WTC11 (cell line): ENCODE data around the gene USP47. TPM values are rescaled to one million over a fixed set of nuclear protein-coding genes. Genes with fewer than 3 reads are reported as not detected.

Experiments used
- ATAC-seq: fragments of 200-7000 bp; cut with Tn5 transposase; 2 replicates; pipeline ENCODE4 v1.10.0; 2021; ENCODE audit warnings: mild to moderate bottlenecking, moderate library complexity
- CTCF ChIA-PET: fragments of 300-600 bp; sonication (Branson Sonifier 250); formaldehyde crosslinking; loops from one replicate; lab custom pipeline; 2021; ENCODE audit warnings: antibody characterized with exemption; lab: Charles Lee
- POLR2A ChIA-PET: fragments of 350-600 bp; sonication (Branson Sonifier 250); formaldehyde crosslinking; loops from one replicate; lab custom pipeline; 2021; ENCODE audit warnings: antibody characterized with exemption; lab: Charles Lee
- DNase-seq: peaks from one replicate; pipeline ENCODE4 v3.0.0; 2021; ENCODE audit warnings: low spot score
- H3K27ac Mint-ChIP-seq: 2 replicates; pipeline ENCODE4 v1.8.0; 2021; ENCODE audit warnings: mixed read lengths
- H3K27me3 Mint-ChIP-seq: 2 replicates; pipeline ENCODE4 v1.8.0; 2021; ENCODE audit warnings: low read depth, mild to moderate bottlenecking, moderate library complexity, mixed read lengths
- H3K36me3 Mint-ChIP-seq: 2 replicates; pipeline ENCODE4 v1.8.0; 2021; ENCODE audit warnings: mixed read lengths
- H3K4me1 Mint-ChIP-seq: 2 replicates; pipeline ENCODE4 v1.8.0; 2022; ENCODE audit warnings: mixed read lengths
- H3K4me3 Mint-ChIP-seq: 2 replicates; pipeline ENCODE4 v1.8.0; 2021; ENCODE audit warnings: mild to moderate bottlenecking, moderate library complexity, mixed read lengths
- H3K9me3 Mint-ChIP-seq: 2 replicates; pipeline ENCODE4 v1.8.0; 2021; ENCODE audit warnings: mixed read lengths
- AR ChIP-seq: fragments of 250-450 bp; sonication (Bioruptor Pico); IDR thresholded peaks from 2 replicates; pipeline ENCODE4 v1.9.0; 2021; ENCODE audit warnings: mild to moderate bottlenecking
- ATF2 ChIP-seq: sonication (generic); formaldehyde crosslinking; IDR thresholded peaks from 2 replicates; pipeline ENCODE4 v1.8.1; 2022; ENCODE audit warnings: low read depth, missing genetic modification reagents, borderline replicate concordance
- FOXK1 ChIP-seq: sonication (generic); formaldehyde crosslinking; IDR thresholded peaks from 2 replicates; pipeline ENCODE4 v1.8.0; 2022; ENCODE audit warnings: mild to moderate bottlenecking, moderate library complexity, missing genetic modification reagents
- FOXP1 ChIP-seq: sonication (generic); formaldehyde crosslinking; IDR thresholded peaks from 2 replicates; pipeline ENCODE4 v1.8.0; 2022; ENCODE audit warnings: missing genetic modification reagents, mild to moderate bottlenecking, moderate library complexity, borderline replicate concordance
- IRF2 ChIP-seq: sonication (generic); formaldehyde crosslinking; IDR thresholded peaks from 2 replicates; pipeline ENCODE4 v1.8.0; 2022; ENCODE audit warnings: low read depth, missing genetic modification reagents, borderline replicate concordance
- NR2C2 ChIP-seq: sonication (generic); formaldehyde crosslinking; IDR thresholded peaks from 2 replicates; pipeline ENCODE4 v1.8.0; 2022; ENCODE audit warnings: mild to moderate bottlenecking, missing genetic modification reagents
- OVOL2 ChIP-seq: fragments of 250-450 bp; sonication (Bioruptor Pico); IDR thresholded peaks from 2 replicates; pipeline ENCODE4 v1.9.0; 2021; ENCODE audit warnings: mild to moderate bottlenecking, borderline replicate concordance
- ZNF138 ChIP-seq: sonication (generic); formaldehyde crosslinking; conservative IDR thresholded peaks from 2 replicates; pipeline ENCODE4 v1.8.1; 2022; ENCODE audit warnings: mild to moderate bottlenecking, moderate library complexity, missing genetic modification reagents
- ZNF263 ChIP-seq: sonication (generic); formaldehyde crosslinking; IDR thresholded peaks from 2 replicates; pipeline ENCODE4 v1.8.1; 2022; ENCODE audit warnings: low read depth, mild to moderate bottlenecking, moderate library complexity, missing genetic modification reagents
- total RNA-seq: library from RNA; stranded (reverse); gene quantifications from 3 replicates; pipeline ENCODE4 v1.2.3, GENCODE V29; 2021
- TF ChIP-seq, protein P1 (sequence below): fragments of 250-450 bp; sonication (Bioruptor Pico); IDR thresholded peaks from 2 replicates; pipeline ENCODE4 v1.9.0; 2021; ENCODE audit warnings: moderate library complexity, mild to moderate bottlenecking, inconsistent platforms, borderline replicate concordance
- TF ChIP-seq, protein P2 (sequence below): sonication (generic); formaldehyde crosslinking; IDR thresholded peaks from 2 replicates; pipeline ENCODE4 v1.8.1; 2023; ENCODE audit warnings: mild to moderate bottlenecking, moderate library complexity, missing genetic modification reagents
- TF ChIP-seq, protein P3 (sequence below): sonication (generic); formaldehyde crosslinking; IDR thresholded peaks from 2 replicates; pipeline ENCODE4 v1.8.0; 2023; ENCODE audit warnings: mild to moderate bottlenecking, missing genetic modification reagents

USP47 gene
- total RNA-seq, 1 experiment from 2014 or later: 19.7 TPM

GRCh38 chr11:11987503-11988022 lies 145.8 kb downstream of the USP47 start:
- peaks cover 27% of the 10 kb centered on the region for H3K4me1 Mint-ChIP-seq
- no peak for DNase-seq
- ChIA-PET POLR2A (no interaction called here), CTCF (interaction anchor here (1.2 kb wide), 1 partner anchor 57 kb away, joined by 7 read pairs; no protein-coding TSS in a partner anchor)
- TF ChIP-seq, protein P1, sequence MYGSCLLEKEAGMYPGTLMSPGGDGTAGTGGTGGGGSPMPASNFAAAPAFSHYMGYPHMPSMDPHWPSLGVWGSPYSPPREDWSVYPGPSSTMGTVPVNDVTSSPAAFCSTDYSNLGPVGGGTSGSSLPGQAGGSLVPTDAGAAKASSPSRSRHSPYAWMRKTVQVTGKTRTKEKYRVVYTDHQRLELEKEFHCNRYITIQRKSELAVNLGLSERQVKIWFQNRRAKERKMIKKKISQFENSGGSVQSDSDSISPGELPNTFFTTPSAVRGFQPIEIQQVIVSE: no peak
- 0 out of 2 replicates have a peak, but pooled peaks have one; percentile 29 for TF ChIP-seq FOXK1 (CRISPR knock-in tag)
- no peak overlapping the region for H3K27ac Mint-ChIP-seq
- no peaks in the 10 kb centered on the region for H3K27me3 Mint-ChIP-seq
- no peak overlapping the region for H3K4me3 Mint-ChIP-seq
- H3K36me3 Mint-ChIP-seq: peaks cover 10% of the 10 kb centered on the region
- no peak for ATAC-seq
- peaks cover 8% of the 10 kb centered on the region for H3K9me3 Mint-ChIP-seq

- Mint-ChIP-seq H3K4me1 (peaks cover 27% of the 10 kb centered on the region), H3K36me3 (peaks cover 10% of the 10 kb centered on the region), H3K27me3 (no peaks in the 10 kb centered on the region), H3K27ac (no peak overlapping the region), H3K4me3 (no peak overlapping the region), H3K9me3 (peaks cover 8% of the 10 kb centered on the region)
- DNase-seq: no peak
- no peak for TF ChIP-seq IRF2 (CRISPR knock-in tag)
- TF ChIP-seq, protein P2, sequence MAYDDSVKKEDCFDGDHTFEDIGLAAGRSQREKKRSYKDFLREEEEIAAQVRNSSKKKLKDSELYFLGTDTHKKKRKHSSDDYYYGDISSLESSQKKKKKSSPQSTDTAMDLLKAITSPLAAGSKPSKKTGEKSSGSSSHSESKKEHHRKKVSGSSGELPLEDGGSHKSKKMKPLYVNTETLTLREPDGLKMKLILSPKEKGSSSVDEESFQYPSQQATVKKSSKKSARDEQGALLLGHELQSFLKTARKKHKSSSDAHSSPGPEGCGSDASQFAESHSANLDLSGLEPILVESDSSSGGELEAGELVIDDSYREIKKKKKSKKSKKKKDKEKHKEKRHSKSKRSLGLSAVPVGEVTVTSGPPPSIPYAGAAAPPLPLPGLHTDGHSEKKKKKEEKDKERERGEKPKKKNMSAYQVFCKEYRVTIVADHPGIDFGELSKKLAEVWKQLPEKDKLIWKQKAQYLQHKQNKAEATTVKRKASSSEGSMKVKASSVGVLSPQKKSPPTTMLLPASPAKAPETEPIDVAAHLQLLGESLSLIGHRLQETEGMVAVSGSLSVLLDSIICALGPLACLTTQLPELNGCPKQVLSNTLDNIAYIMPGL (CRISPR knock-in tag): no peak
- no peak for TF ChIP-seq ATF2 (CRISPR knock-in tag)
- ChIA-PET CTCF (interaction anchor here (0.5 to 1.2 kb wide), 4 partner anchors 12 to 164 kb away, joined by 3 to 7 read pairs (median 3); no protein-coding TSS in a partner anchor), POLR2A (no interaction called here)
- no peak for ATAC-seq
These were observed 146.4 kb downstream of the USP47 start for GRCh38 chr11:11988099-11988651.

- H3K27ac Mint-ChIP-seq: no peak overlapping the region
- no peak overlapping the region for H3K4me3 Mint-ChIP-seq
- peaks cover 27% of the 10 kb centered on the region for H3K4me1 Mint-ChIP-seq
- no peaks in the 10 kb centered on the region for H3K27me3 Mint-ChIP-seq
- H3K9me3 Mint-ChIP-seq: peaks cover 8% of the 10 kb centered on the region
- POLR2A ChIA-PET: no interaction called here
- DNase-seq (no peak), ATAC-seq (peak; percentile 32; the same call in 1 of the 2 replicates)
- CTCF ChIA-PET: interaction anchor here (0.5 to 1.2 kb wide), 4 partner anchors 11 to 163 kb away, joined by 3 to 7 read pairs (median 3); no protein-coding TSS in a partner anchor
- no peak for TF ChIP-seq FOXP1 (CRISPR knock-in tag)
- no peak for TF ChIP-seq ZNF138 (CRISPR knock-in tag)
- TF ChIP-seq, protein P3, sequence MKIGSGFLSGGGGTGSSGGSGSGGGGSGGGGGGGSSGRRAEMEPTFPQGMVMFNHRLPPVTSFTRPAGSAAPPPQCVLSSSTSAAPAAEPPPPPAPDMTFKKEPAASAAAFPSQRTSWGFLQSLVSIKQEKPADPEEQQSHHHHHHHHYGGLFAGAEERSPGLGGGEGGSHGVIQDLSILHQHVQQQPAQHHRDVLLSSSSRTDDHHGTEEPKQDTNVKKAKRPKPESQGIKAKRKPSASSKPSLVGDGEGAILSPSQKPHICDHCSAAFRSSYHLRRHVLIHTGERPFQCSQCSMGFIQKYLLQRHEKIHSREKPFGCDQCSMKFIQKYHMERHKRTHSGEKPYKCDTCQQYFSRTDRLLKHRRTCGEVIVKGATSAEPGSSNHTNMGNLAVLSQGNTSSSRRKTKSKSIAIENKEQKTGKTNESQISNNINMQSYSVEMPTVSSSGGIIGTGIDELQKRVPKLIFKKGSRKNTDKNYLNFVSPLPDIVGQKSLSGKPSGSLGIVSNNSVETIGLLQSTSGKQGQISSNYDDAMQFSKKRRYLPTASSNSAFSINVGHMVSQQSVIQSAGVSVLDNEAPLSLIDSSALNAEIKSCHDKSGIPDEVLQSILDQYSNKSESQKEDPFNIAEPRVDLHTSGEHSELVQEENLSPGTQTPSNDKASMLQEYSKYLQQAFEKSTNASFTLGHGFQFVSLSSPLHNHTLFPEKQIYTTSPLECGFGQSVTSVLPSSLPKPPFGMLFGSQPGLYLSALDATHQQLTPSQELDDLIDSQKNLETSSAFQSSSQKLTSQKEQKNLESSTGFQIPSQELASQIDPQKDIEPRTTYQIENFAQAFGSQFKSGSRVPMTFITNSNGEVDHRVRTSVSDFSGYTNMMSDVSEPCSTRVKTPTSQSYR: no peak
- TF ChIP-seq OVOL2 (CRISPR knock-in tag): no peak
- TF ChIP-seq AR (CRISPR knock-in tag): no peak
- TF ChIP-seq ZNF263 (CRISPR knock-in tag): no peak
- no peak for TF ChIP-seq NR2C2 (CRISPR knock-in tag)
- H3K36me3 Mint-ChIP-seq: peaks cover 10% of the 10 kb centered on the region
These were observed 147.0 kb downstream of the USP47 start for GRCh38 chr11:11988681-11989261.
